ENCODE data around the gene HEXIM1. TPM values are rescaled to one million over a fixed set of nuclear protein-coding genes. Genes with fewer than 3 reads are reported as not detected.

The HEXIM1 gene
- total and polyA plus RNA-seq, 4 experiments from 2014 or later: 2.8 to 30.8 (median 17.3) TPM

DNA sequence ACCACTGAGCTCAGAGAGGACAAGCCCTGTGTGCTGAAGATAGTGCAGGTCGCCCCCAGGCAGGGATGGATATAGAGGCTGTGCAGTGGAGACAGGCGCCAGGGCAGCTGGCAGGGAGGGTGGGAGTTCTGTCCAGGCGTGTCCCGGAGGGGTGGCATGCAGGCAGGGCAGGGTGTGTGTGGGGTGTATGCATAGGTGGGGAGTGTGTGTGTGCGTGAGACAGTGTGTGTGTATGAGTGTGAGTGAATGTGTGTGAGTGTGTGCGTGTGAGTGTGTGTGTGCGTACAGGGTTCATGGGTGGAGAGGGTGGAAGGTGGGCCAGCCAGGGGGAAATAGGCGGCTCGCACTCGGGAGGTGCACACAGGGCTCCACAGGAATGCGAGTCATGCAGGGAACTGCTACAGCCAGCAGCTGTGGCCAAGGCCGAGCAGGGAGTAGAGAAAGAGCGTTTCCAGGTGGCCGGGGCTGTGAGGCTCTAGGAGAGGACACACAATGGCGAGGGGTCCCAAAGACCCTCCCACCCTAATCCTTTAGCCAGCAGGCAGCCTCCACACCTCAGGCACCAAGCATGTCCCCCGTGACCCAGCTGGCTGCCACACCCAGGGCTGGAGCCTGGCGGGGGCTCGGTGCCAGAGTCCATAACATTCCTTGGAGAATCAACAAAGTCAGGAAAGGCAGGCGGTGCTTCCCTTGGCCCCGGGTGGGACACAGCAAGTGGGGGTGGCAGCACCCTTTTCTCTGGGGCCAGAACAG is 20.6 kb upstream of the HEXIM1 start:
- ChIA-PET CTCF (ENCODE audit: partially characterized antibody) (interaction anchor here (5.1 kb wide), 1 partner anchor 8 kb away, joined by 17 read pairs; the partner anchor contains the start of gene ACBD4), POLR2A (ENCODE audit: partially characterized antibody) (no interaction called here)
- H3K36me3 ChIP-seq (ENCODE audit: insufficient read depth, low read length): no peaks in the 10 kb centered on the region
- Mint-ChIP-seq H3K27ac (no peak overlapping the region), H3K4me3 (peak overlapping the region in 1 of 8 donors; percentile 1), H3K27me3 (no peaks in the 10 kb centered on the region), H3K4me1 (peaks cover 0 to 12% (median 1%) of the 10 kb centered on the region in 4 donors), H3K36me3 (no peaks in the 10 kb centered on the region), H3K9me3 (no peaks in the 10 kb centered on the region)
- no peak overlapping the region for H3K4me3 ChIP-seq (ENCODE audit: low read length in 2 of 2)
- no peaks in the 10 kb centered on the region for H3K27me3 ChIP-seq (ENCODE audit: insufficient read depth, low read length)
- no peaks in the 10 kb centered on the region for H3K9me3 ChIP-seq (ENCODE audit: control insufficient read depth in 1 of 2, low read length in 2 of 2)
- H3K4me1 ChIP-seq (ENCODE audit: insufficient read depth, low read length): peaks cover 11% of the 10 kb centered on the region
- DNase-seq: no peak
- H3K27ac ChIP-seq (ENCODE audit: low read depth, low read length): no peak overlapping the region
- intact Hi-C loops (cut with micrococcal nuclease): no loop called here

DNA sequence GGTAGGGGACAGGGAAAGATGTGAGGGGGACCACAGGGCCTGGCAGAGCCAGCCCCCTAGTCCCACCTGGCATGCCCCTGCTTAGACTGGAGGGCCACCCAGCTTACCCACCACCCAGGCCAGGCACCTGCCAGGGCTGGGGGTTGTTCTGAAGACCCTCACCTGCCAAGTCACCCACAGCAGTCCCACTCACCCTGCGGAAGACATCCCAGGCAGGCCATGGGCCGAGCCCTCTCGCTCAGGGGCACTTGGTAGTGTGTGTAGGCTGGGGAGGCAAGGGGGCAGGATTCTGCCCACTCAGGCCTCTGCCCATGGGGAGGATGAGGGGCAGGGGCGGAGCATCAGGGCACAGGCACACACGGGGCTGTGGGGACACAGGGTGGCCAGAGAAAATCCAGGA is 19.9 kb upstream of the HEXIM1 start:
- Mint-ChIP-seq H3K27ac (no peak overlapping the region), H3K4me3 (no peak overlapping the region), H3K9me3 (no peaks in the 10 kb centered on the region), H3K27me3 (no peaks in the 10 kb centered on the region), H3K36me3 (peaks cover 0 to 2% of the 10 kb centered on the region in 2 donors), H3K4me1 (peaks cover 0 to 12% (median 1%) of the 10 kb centered on the region in 4 donors)
- peaks cover 14% of the 10 kb centered on the region for H3K4me1 ChIP-seq (ENCODE audit: insufficient read depth, low read length)
- no peaks in the 10 kb centered on the region for H3K9me3 ChIP-seq (ENCODE audit: control insufficient read depth in 1 of 2, low read length in 2 of 2)
- no peak overlapping the region for H3K4me3 ChIP-seq (ENCODE audit: low read length in 2 of 2)
- no peak for DNase-seq
- no peaks in the 10 kb centered on the region for H3K27me3 ChIP-seq (ENCODE audit: insufficient read depth, low read length)
- H3K27ac ChIP-seq (ENCODE audit: low read depth, low read length): no peak overlapping the region
- H3K36me3 ChIP-seq (ENCODE audit: insufficient read depth, low read length): no peaks in the 10 kb centered on the region
- intact Hi-C loops (cut with micrococcal nuclease): no loop called here
- POLR2A ChIA-PET (ENCODE audit: partially characterized antibody): no interaction called here
- CTCF ChIA-PET (ENCODE audit: partially characterized antibody): interaction anchor here (8.7 to 14.3 kb wide), 2 partner anchors 26 to 70 kb away, joined by 300 to 552 read pairs; partner anchors contain the start of genes HEXIM1 and HEXIM2

DNA sequence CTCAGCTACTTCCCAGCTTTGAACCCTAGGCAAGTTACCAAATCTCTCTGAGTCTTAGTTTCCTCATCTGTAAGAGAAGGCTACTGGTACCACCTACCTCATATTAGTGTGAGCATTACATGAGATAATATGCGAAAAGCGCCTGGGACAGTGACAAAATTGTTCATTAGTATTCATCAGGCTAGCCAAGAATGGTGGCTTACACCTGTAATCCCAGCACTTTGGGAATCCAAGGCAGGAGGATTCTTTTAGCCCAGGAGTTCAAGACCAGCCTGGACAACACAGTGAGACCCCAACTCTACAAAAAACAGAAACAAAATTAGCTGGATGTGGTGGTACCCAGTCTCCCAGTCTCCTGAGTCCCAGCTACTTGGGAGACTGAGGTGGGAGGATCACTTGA is 19.3 kb upstream of the HEXIM1 start:
- H3K4me3 ChIP-seq (ENCODE audit: low read length in 2 of 2): no peak overlapping the region
- Mint-ChIP-seq H3K4me3 (peak overlapping the region in 1 of 8 donors; percentile 61), H3K36me3 (peaks cover 0 to 2% of the 10 kb centered on the region in 2 donors), H3K27ac (no peak overlapping the region), H3K27me3 (no peaks in the 10 kb centered on the region), H3K9me3 (no peaks in the 10 kb centered on the region), H3K4me1 (peaks cover 3 to 17% (median 5%) of the 10 kb centered on the region in 4 donors)
- H3K27ac ChIP-seq (ENCODE audit: low read depth, low read length): no peak overlapping the region
- intact Hi-C loops (cut with micrococcal nuclease): no loop called here
- ChIA-PET CTCF (ENCODE audit: partially characterized antibody) (interaction anchor here (8.7 to 14.3 kb wide), 2 partner anchors 25 to 69 kb away, joined by 300 to 552 read pairs; partner anchors contain the start of genes HEXIM1 and HEXIM2), POLR2A (ENCODE audit: partially characterized antibody) (no interaction called here)
- no peaks in the 10 kb centered on the region for H3K36me3 ChIP-seq (ENCODE audit: insufficient read depth, low read length)
- no peaks in the 10 kb centered on the region for H3K27me3 ChIP-seq (ENCODE audit: insufficient read depth, low read length)
- H3K9me3 ChIP-seq (ENCODE audit: control insufficient read depth in 1 of 2, low read length in 2 of 2): no peaks in the 10 kb centered on the region
- no peak for DNase-seq
- H3K4me1 ChIP-seq (ENCODE audit: insufficient read depth, low read length): peaks cover 14% of the 10 kb centered on the region

DNA sequence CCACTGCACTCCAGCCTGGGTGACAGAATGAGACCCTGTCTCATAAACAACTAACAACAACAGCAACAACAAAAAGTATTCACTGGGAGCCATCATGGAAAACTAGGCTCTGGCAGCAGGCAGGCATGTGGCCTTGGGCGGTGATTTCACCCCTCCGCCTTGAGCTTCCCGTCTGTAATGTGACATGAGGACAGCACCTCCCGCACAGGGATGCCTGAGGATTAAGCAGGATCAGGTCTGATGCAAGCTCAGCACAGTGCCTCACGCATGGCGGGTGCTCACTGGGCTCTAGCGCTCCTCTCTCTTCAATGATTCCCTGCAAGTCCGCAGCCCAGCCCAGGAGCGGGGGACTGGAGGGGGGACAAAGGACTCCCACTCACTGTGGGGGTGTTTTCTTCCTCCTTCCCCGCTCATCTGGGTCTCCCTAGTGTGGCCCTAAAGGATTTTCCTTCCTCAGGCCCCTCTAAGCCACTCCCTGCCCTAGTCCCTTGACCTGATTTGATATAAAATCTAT is 18.8 kb upstream of the HEXIM1 start:
- DNase-seq: peak in 1 of 5 donors; percentile 16
- Mint-ChIP-seq H3K36me3 (peaks cover 0 to 2% of the 10 kb centered on the region in 2 donors), H3K9me3 (no peaks in the 10 kb centered on the region), H3K4me1 (peaks cover 3 to 16% (median 5%) of the 10 kb centered on the region in 4 donors), H3K27ac (no peak overlapping the region), H3K4me3 (peak overlapping the region in 1 of 8 donors; percentile 61), H3K27me3 (no peaks in the 10 kb centered on the region)
- Histone ChIP-seq H3K27ac (ENCODE audit: low read depth, low read length) (no peak overlapping the region), H3K36me3 (ENCODE audit: insufficient read depth, low read length) (no peaks in the 10 kb centered on the region), H3K9me3 (ENCODE audit: control insufficient read depth in 1 of 2, low read length in 2 of 2) (no peaks in the 10 kb centered on the region), H3K4me1 (ENCODE audit: insufficient read depth, low read length) (peaks cover 10% of the 10 kb centered on the region), H3K4me3 (ENCODE audit: low read length in 2 of 2) (no peak overlapping the region), H3K27me3 (ENCODE audit: insufficient read depth, low read length) (no peaks in the 10 kb centered on the region)
- ChIA-PET CTCF (ENCODE audit: partially characterized antibody) (interaction anchor here (1.1 to 14.3 kb wide), 3 partner anchors 25 to 264 kb away, joined by 3 to 552 read pairs (median 300); partner anchors contain the start of genes HEXIM1 and HEXIM2), POLR2A (ENCODE audit: partially characterized antibody) (no interaction called here)
- intact Hi-C loops (cut with micrococcal nuclease): no loop called here

DNA sequence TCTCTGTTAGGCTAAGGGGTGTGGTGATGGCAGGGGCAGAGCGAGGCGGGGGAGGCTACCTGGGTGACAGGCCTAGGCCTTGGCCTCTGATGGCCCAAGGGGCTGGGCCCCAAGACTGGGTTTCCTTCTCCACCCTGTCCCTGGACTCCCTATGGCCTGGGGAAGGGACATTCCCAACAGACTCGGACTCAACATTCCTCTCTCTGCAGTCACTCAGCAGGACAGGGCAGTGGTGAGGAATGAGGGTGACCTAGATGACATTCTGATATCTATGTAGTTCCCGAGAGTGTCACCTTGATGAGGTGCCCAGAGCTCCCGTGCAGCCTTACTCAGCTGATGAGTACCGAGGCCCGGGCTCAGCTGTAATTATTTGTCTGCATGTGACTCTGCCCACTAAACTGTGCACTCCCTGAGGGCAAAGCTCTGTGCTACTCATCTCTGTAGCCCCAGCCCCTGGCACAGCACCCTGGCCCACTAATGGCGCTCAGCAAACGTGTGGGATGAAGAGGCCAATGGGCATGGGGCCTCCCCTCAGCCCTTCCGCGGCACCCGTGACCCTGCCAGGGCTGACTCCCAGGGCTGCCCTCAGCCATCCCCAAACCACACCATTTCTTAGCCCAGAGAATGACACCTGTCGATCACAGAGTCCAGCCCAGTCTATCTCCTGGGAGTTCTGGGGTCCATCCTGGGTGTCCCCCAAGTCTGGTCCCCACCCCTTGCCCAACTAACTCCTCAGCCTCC is 18.2 kb upstream of the HEXIM1 start:
- Histone ChIP-seq H3K4me1 (ENCODE audit: insufficient read depth, low read length) (peaks cover 9% of the 10 kb centered on the region), H3K36me3 (ENCODE audit: insufficient read depth, low read length) (no peaks in the 10 kb centered on the region), H3K9me3 (ENCODE audit: control insufficient read depth in 1 of 2, low read length in 2 of 2) (no peaks in the 10 kb centered on the region), H3K27ac (ENCODE audit: low read depth, low read length) (no peak overlapping the region), H3K27me3 (ENCODE audit: insufficient read depth, low read length) (no peaks in the 10 kb centered on the region), H3K4me3 (ENCODE audit: low read length in 2 of 2) (no peak overlapping the region)
- H3K4me1 Mint-ChIP-seq: peaks cover 3 to 15% (median 5%) of the 10 kb centered on the region in 4 donors
- intact Hi-C loops (cut with micrococcal nuclease): no loop called here
- peaks cover 0 to 2% of the 10 kb centered on the region in 2 donors for H3K36me3 Mint-ChIP-seq
- no peaks in the 10 kb centered on the region for H3K9me3 Mint-ChIP-seq
- peak overlapping the region in 5 of 8 donors; percentile 20 to 58 (median 39) for H3K4me3 Mint-ChIP-seq
- peak overlapping the region in 2 of 7 donors; percentile 41 to 77 for H3K27ac Mint-ChIP-seq
- no peaks in the 10 kb centered on the region for H3K27me3 Mint-ChIP-seq
- POLR2A ChIA-PET (ENCODE audit: partially characterized antibody): interaction anchor here (0.9 to 1.3 kb wide), 2 partner anchors 19 to 79 kb away, joined by 3 read pairs; partner anchors contain the start of gene HEXIM1
- CTCF ChIA-PET (ENCODE audit: partially characterized antibody): interaction anchor here (1.1 to 14.3 kb wide), 3 partner anchors 24 to 265 kb away, joined by 3 to 552 read pairs (median 300); partner anchors contain the start of genes HEXIM1 and HEXIM2
- DNase-seq: peak in 1 of 5 donors; percentile 5

DNA sequence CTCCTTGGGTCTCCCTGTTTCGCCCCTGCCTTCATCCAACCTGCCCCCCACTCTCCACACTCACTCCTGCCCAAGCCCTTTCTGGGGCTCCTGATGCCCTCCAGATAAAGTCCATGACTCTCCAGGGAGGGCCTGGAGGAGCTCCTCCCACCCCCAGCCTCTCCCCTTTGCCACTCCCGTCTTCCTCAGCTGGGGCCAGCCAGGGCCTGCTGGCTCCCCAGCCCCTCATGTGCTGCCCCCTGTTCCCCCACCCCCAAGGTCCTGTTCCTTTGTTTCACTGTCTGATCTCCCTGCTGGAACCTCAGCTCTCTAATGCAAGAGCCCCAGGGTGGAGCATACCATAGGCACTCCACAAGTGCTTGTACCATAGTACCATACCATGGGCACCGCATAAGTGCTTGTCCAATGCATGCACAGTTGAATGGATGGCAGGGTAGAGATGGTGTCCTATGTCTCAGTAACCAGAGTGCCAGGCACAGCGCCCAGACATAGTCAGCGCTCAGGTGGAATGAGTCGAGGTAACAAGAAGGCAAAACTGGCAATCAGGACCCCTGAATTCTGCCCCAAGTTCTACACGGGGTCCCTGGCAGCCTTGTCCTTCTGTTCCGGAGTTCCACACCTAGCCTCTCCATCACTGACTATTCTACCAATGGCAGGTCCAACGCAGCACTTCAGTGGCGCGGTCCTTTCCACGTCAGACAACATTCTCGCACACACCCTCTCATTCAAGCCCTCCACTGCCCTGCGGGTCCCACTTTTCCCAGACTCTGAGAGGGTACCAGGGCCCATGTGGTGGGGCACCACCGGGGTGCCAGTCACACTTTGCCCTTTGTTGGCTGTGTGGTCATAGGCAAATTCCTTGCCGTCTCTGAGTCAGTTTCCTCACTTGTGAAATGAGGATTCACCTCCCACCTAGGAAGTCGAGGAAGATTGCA is 17.3 kb upstream of the HEXIM1 start:
- H3K4me3 Mint-ChIP-seq: peak overlapping the region; percentile 48 to 78 (median 64)
- intact Hi-C loops (cut with micrococcal nuclease): no loop called here
- H3K27me3 Mint-ChIP-seq: no peaks in the 10 kb centered on the region
- Histone ChIP-seq H3K27ac (ENCODE audit: low read depth, low read length) (no peak overlapping the region), H3K4me3 (ENCODE audit: low read length in 2 of 2) (no peak overlapping the region), H3K36me3 (ENCODE audit: insufficient read depth, low read length) (no peaks in the 10 kb centered on the region), H3K4me1 (ENCODE audit: insufficient read depth, low read length) (peaks cover 12% of the 10 kb centered on the region), H3K9me3 (ENCODE audit: control insufficient read depth in 1 of 2, low read length in 2 of 2) (no peaks in the 10 kb centered on the region), H3K27me3 (ENCODE audit: insufficient read depth, low read length) (no peaks in the 10 kb centered on the region)
- H3K27ac Mint-ChIP-seq: peak overlapping the region in 5 of 7 donors; percentile 6 to 77 (median 22)
- CTCF ChIA-PET (ENCODE audit: partially characterized antibody): interaction anchor here (1.1 to 14.3 kb wide), 3 partner anchors 23 to 266 kb away, joined by 3 to 552 read pairs (median 300); partner anchors contain the start of genes HEXIM1 and HEXIM2
- peaks cover 0 to 7% of the 10 kb centered on the region in 2 donors for H3K36me3 Mint-ChIP-seq
- H3K4me1 Mint-ChIP-seq: peaks cover 6 to 23% (median 10%) of the 10 kb centered on the region in 4 donors
- no peaks in the 10 kb centered on the region for H3K9me3 Mint-ChIP-seq
- POLR2A ChIA-PET (ENCODE audit: partially characterized antibody): interaction anchor here (0.7 to 9.3 kb wide), 4 partner anchors 18 to 80 kb away, joined by 3 to 243 read pairs (median 3); partner anchors contain the start of genes HEXIM1 and NMT1
- DNase-seq: peak in 1 of 5 donors; percentile 25

Data from CD4-positive, alpha-beta memory T cell (primary cell).